Measurements from ENCODE around the gene FANCC. TPM values are rescaled to one million over a fixed set of nuclear protein-coding genes. Genes with fewer than 3 reads are reported as not detected.
"Not testable (repeated sequence)": the region's sequence is repeated elsewhere in the genome, so short reads cannot be mapped to it uniquely, and the experiment has no call there.

Gene FANCC
- total RNA-seq, 2 donors from 2014 or later: 7.5 to 12.5 TPM

GRCh38 chr9:95204710-95205109, 112.8 kb downstream of the FANCC start:
- H3K36me3 ChIP-seq (replicated peaks in 1 of 2; ENCODE audit: insufficient read depth in 1 of 2, low read depth in 2 of 2): no peaks in the 10 kb centered on the region
- DNase-seq (no peak), ATAC-seq (no peak)
- H3K9me3 ChIP-seq: no peaks in the 10 kb centered on the region
- no peak overlapping the region for H3K27ac ChIP-seq
- WGBS, 2 donors: 89% methylated on average over 2 of the region's 2 CpGs
- no peaks in the 10 kb centered on the region for H3K27me3 ChIP-seq
- intact Hi-C loops (cut with DNase I): no loop called here
- H3K4me1 ChIP-seq: no peaks in the 10 kb centered on the region
- H3K4me3 ChIP-seq: no peak overlapping the region
- TF ChIP-seq CTCF (IDR thresholded peaks at IDR 0.05) (no peak), POLR2A (IDR thresholded peaks at IDR 0.05) (no peak)

GRCh38 chr9:95204310-95204709, 113.2 kb downstream of the FANCC start:
- no peak for TF ChIP-seq CTCF (IDR thresholded peaks at IDR 0.05)
- no peak for TF ChIP-seq POLR2A (IDR thresholded peaks at IDR 0.05)
- Histone ChIP-seq H3K9me3 (no peaks in the 10 kb centered on the region), H3K36me3 (replicated peaks in 1 of 2; ENCODE audit: insufficient read depth in 1 of 2, low read depth in 2 of 2) (no peaks in the 10 kb centered on the region), H3K4me1 (no peaks in the 10 kb centered on the region), H3K27me3 (no peaks in the 10 kb centered on the region), H3K27ac (no peak overlapping the region), H3K4me3 (no peak overlapping the region)
- intact Hi-C loops (cut with DNase I): no loop called here
- ATAC-seq: no peak
- no peak for DNase-seq
- 92 to 99% methylated on average over 3 of the region's 3 CpGs for WGBS, 2 donors

DNA sequence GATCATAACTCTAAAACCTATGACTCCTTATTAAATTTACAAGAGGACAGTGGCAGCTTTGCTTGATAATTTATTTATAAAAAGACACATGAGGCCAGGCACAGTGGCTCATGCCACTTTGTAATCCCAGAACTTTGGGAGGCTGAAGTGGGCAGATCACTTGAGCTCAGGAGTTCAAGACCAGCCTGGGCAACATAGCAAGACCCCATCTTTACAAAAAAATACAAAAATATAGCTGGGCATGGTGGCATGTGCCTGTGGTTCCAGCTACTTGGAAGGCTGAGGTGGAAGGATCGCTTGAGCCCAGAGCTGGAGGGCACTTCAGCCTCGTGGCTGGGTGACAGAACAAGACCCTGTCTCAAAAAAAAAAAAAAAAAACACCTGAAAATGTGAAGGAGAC, 114.5 kb downstream of the FANCC start:
- 83 to 88% methylated on average over 2 of the region's 2 CpGs for WGBS, 2 donors
- H3K4me1 ChIP-seq; intact Hi-C loops (cut with DNase I); H3K27ac ChIP-seq; H3K36me3 ChIP-seq (replicated peaks in 1 of 2; ENCODE audit: insufficient read depth in 1 of 2, low read depth in 2 of 2); H3K4me3 ChIP-seq; H3K9me3 ChIP-seq; H3K27me3 ChIP-seq; ATAC-seq; DNase-seq: not testable (repeated sequence)

GRCh38 chr9:95202076-95202681, 115.3 kb downstream of the FANCC start:
- intact Hi-C loops (cut with DNase I): no loop called here
- DNase-seq (no peak), ATAC-seq (no peak)
- Histone ChIP-seq H3K27me3 (no peaks in the 10 kb centered on the region), H3K36me3 (replicated peaks in 1 of 2; ENCODE audit: insufficient read depth in 1 of 2, low read depth in 2 of 2) (no peaks in the 10 kb centered on the region), H3K27ac (no peak overlapping the region), H3K9me3 (no peaks in the 10 kb centered on the region), H3K4me3 (no peak overlapping the region), H3K4me1 (peaks cover 9% of the 10 kb centered on the region)
- TF ChIP-seq POLR2A (IDR thresholded peaks at IDR 0.05) (no peak), CTCF (IDR thresholded peaks at IDR 0.05) (no peak)
- WGBS, 2 donors: 92 to 94% methylated on average over 4 to 5 of the region's 5 CpGs

GRCh38 chr9:95201206-95201605, 116.3 kb downstream of the FANCC start:
- no peaks in the 10 kb centered on the region for H3K27me3 ChIP-seq
- H3K27ac ChIP-seq: no peak overlapping the region
- H3K9me3 ChIP-seq: no peaks in the 10 kb centered on the region
- H3K4me3 ChIP-seq: no peak overlapping the region
- DNase-seq (no peak), ATAC-seq (no peak)
- no peaks in the 10 kb centered on the region for H3K36me3 ChIP-seq (replicated peaks in 1 of 2; ENCODE audit: insufficient read depth in 1 of 2, low read depth in 2 of 2)
- intact Hi-C loops (cut with DNase I): no loop called here
- WGBS, 2 donors: 85 to 92% methylated on average over 4 of the region's 4 CpGs
- H3K4me1 ChIP-seq: peaks cover 10% of the 10 kb centered on the region
- no peak for TF ChIP-seq POLR2A (IDR thresholded peaks at IDR 0.05)
- no peak for TF ChIP-seq CTCF (IDR thresholded peaks at IDR 0.05)

Measured in body of pancreas (tissue), 4 donors.